Fibroblast of skin of scalp (primary cell): Measurements from ENCODE around the gene CPEB1.
"Not testable (repeated sequence)": the region's sequence is repeated elsewhere in the genome, so short reads cannot be mapped to it uniquely, and the experiment has no call there.

Experiments
- DNase-seq: peaks from one replicate; pipeline ENCODE4 v3.0.0-alpha.2; 2013

Gene CPEB1

GRCh38 chr15:82649226-82649999 lies 2.2 kb upstream of the CPEB1 start:
- no peak for DNase-seq

GRCh38 chr15:82648257-82649103 lies 1.3 kb upstream of the CPEB1 start:
- DNase-seq: peak; percentile 10

GRCh38 chr15:82647835-82648256 lies 683 bp upstream of the CPEB1 start:
- DNase-seq: no peak

GRCh38 chr15:82646250-82647044 lies 716 bp downstream of the CPEB1 start:
- no peak for DNase-seq

- not testable (repeated sequence) for DNase-seq
Measured at GRCh38 chr15:82644967-82645852, 2.0 kb downstream of the CPEB1 start.

- DNase-seq: no peak
Measured at GRCh38 chr15:82643992-82644391, 3.2 kb downstream of the CPEB1 start.

GRCh38 chr15:82642656-82643055 lies 4.5 kb downstream of the CPEB1 start:
- DNase-seq: no peak

- DNase-seq: no peak
Measured at GRCh38 chr15:82641129-82641798, 5.9 kb downstream of the CPEB1 start.

- no peak for DNase-seq
Measured at GRCh38 chr15:82640672-82641071, 6.5 kb downstream of the CPEB1 start.

- DNase-seq: no peak
Measured at GRCh38 chr15:82635798-82636197, 11.4 kb downstream of the CPEB1 start.

GRCh38 chr15:82630033-82630432 lies 17.1 kb downstream of the CPEB1 start:
- no peak for DNase-seq

GRCh38 chr15:82625136-82625535 lies 22.0 kb downstream of the CPEB1 start:
- DNase-seq: peak; percentile 35

GRCh38 chr15:82624438-82624837 lies 22.7 kb downstream of the CPEB1 start:
- DNase-seq: no peak

GRCh38 chr15:82624008-82624407 lies 23.2 kb downstream of the CPEB1 start:
- DNase-seq: peak; percentile 30

GRCh38 chr15:82621970-82622369 lies 25.2 kb downstream of the CPEB1 start:
- no peak for DNase-seq

GRCh38 chr15:82613747-82614146 lies 33.4 kb downstream of the CPEB1 start:
- DNase-seq: peak; percentile 7

GRCh38 chr15:82611348-82611747 lies 35.8 kb downstream of the CPEB1 start:
- DNase-seq: no peak

GRCh38 chr15:82602195-82602594 lies 45.0 kb downstream of the CPEB1 start:
- DNase-seq: no peak

- DNase-seq: no peak
Measured at GRCh38 chr15:82599862-82600261, 47.3 kb downstream of the CPEB1 start.

- DNase-seq: no peak
Measured at GRCh38 chr15:82597815-82598214, 49.3 kb downstream of the CPEB1 start.

GRCh38 chr15:82595766-82596165 lies 51.4 kb downstream of the CPEB1 start:
- DNase-seq: no peak
